ENCODE measurements around the gene KIAA1755. TPM values are rescaled to one million over a fixed set of nuclear protein-coding genes. Genes with fewer than 3 reads are reported as not detected.

Gene KIAA1755, protein sequence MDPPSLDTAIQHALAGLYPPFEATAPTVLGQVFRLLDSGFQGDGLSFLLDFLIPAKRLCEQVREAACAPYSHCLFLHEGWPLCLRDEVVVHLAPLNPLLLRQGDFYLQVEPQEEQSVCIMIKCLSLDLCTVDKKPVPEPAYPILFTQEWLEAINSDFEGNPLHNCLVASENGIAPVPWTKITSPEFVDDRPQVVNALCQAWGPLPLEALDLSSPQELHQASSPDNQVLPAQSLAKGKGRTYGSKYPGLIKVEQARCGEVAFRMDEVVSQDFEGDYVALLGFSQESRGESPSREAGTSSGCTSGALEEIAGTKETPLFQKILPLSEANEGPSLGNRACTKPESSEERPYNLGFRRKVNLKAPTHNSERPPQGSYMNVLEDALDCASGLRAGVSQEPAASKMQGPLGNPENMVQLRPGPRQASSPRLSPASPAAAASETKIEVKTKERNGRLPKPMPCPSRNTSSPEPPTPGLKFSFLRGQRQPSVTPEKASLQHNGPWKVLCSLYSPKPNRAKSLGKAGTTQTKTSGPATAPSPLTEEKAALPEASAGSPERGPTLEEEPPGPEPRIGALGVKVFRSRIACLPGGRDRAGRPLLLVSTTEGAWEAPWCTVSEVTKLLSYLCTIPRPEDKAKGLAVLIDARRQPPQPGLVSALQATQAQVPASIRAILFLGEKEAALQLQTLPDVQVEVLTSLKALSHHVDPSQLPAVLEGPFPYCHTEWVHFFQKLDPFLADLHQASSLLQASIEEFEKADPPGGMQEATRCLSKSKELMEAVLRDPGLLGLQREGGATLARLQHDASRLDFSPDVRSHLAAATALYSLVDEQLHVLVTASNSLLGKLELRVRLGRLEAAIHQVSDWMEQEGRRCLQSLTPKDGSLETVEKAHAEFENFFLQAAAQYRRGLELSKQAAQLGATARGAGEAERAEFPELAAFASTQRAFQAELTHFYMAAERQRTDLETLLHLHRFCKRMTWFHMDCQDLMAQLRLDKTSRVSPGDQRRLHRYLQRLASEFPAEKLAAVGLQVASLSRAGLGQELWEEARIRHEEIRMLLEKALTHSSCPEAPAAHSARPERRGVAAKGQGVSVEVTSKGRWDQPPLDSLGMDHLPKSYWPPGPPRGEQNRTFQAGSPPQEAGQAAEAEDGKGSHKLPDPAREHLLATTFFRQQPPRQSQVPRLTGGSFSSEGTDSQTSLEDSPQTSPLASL
- polyA plus RNA-seq (1.3 TPM in 1 of 2 replicates, not detected in the other), polyA minus RNA-seq (not detected in 2 replicates)

GRCh38 chr20:38260378-38261053, at the start of gene KIAA1755:
Gene KIAA1755 (minus strand): TSS chr20:38260735. CDS start chr20:38260500, 235 bp downstream.
- no peaks in the 10 kb centered on the region for H3F3A ChIP-seq (ENCODE audit: insufficient read depth, low read length, poor library complexity, severe bottlenecking)
- H3K4me3 ChIP-seq (ENCODE audit: low read length) = no peak within 1 kb of the TSS

More at GRCh38 chr20:38260378-38261053, at the start of gene KIAA1755:
- Histone ChIP-seq H3K4me2 (ENCODE audit: low read length) (no peak within 1 kb of the TSS), H4K20me1 (ENCODE audit: insufficient read depth) (no peaks in the 10 kb centered on the region), H3K27ac (ENCODE audit: low read length) (no peak within 1 kb of the TSS), H2AFZ (ENCODE audit: low read depth, low read length) (no peak within 1 kb of the TSS), H3K27me3 (ENCODE audit: insufficient read depth, low read depth, low read length) (peaks cover 5% of the 10 kb centered on the region), H3K79me2 (replicated peaks; ENCODE audit: insufficient read depth, low read length) (no peaks in the 10 kb centered on the region), H3K9me3 (ENCODE audit: low read length) (no peaks in the 10 kb centered on the region), H3K36me3 (ENCODE audit: insufficient read depth, low read length) (no peaks in the 10 kb centered on the region), H3K9ac (ENCODE audit: low read length) (no peak within 1 kb of the TSS), H3K9me2 (ENCODE audit: insufficient read depth, low read length) (no peaks in the 10 kb centered on the region)
- no peak for TF ChIP-seq MXI1 (conservative IDR thresholded peaks at IDR 0.05; ENCODE audit: poor library complexity, severe bottlenecking)
- no peak for TF ChIP-seq REST (IDR thresholded peaks at IDR 0.05; ENCODE audit: borderline replicate concordance)
- no peak for TF ChIP-seq EP300 (conservative IDR thresholded peaks at IDR 0.05; ENCODE audit: poor library complexity, severe bottlenecking)
- no peak for TF ChIP-seq SMC3 (conservative IDR thresholded peaks at IDR 0.05; ENCODE audit: poor library complexity)
- no peak for TF ChIP-seq EZH2 (IDR thresholded peaks at IDR 0.05; ENCODE audit: borderline replicate concordance, insufficient read depth, low read length, poor library complexity, severe bottlenecking)
- no peak for TF ChIP-seq RAD21 (conservative IDR thresholded peaks at IDR 0.05)
- no peak for TF ChIP-seq TAF1 (IDR thresholded peaks at IDR 0.05; ENCODE audit: low read depth)
- no peak for TF ChIP-seq CTCF (IDR thresholded peaks at IDR 0.05; ENCODE audit: poor library complexity, severe bottlenecking)
- no peak for TF ChIP-seq POLR2AphosphoS5 (IDR thresholded peaks at IDR 0.05)

Measured in neural cell (in vitro differentiated cells).